CD14-positive monocyte (primary cell): ENCODE results near the gene SOCS1. TPM values are rescaled to one million over a fixed set of nuclear protein-coding genes. Genes with fewer than 3 reads are reported as not detected.

Experiments
- DNase-seq, 3 donors: peaks; one replicate each; pipeline ENCODE4 v3.0.0-alpha.2; 2011 to 2022
- H2AFZ ChIP-seq: 2 replicates; pipeline ENCODE4 v1.6.0; 2012; ENCODE audit warnings: mild to moderate bottlenecking, low read depth, low read length, inconsistent platforms; ENCODE audit not compliant: insufficient read depth, poor library complexity, severe bottlenecking
- H3K27ac ChIP-seq, 2 donors: 1 replicate in 1 of 2; 2 replicates in 1 of 2; pipeline ENCODE4 v1.5.1; 2012 to 2013; ENCODE audit warnings: low read length in 2 of 2, control low read depth in 1 of 2, inconsistent platforms in 1 of 2, low read depth in 1 of 2, mild to moderate bottlenecking in 1 of 2
- H3K27me3 ChIP-seq, 2 donors: one replicate each; pipeline versions ENCODE4 v1.6.0 to v1.6.1; 2011 to 2013; ENCODE audit warnings: low read length in 2 of 2; ENCODE audit not compliant: control insufficient read depth in 2 of 2, insufficient read depth in 2 of 2
- H3K36me3 ChIP-seq, 2 donors: replicated peaks in 1 of 2; 1 replicate in 1 of 2; 2 replicates in 1 of 2; pipeline versions ENCODE4 v1.5.1 to v1.6.1; 2012 to 2013; ENCODE audit warnings: low read length in 2 of 2, control low read depth in 1 of 2, inconsistent platforms in 1 of 2, mild to moderate bottlenecking in 1 of 2; ENCODE audit not compliant: insufficient read depth in 2 of 2, control insufficient read depth in 1 of 2
- H3K4me1 ChIP-seq, 2 donors: 1 replicate in 1 of 2; 2 replicates in 1 of 2; pipeline versions ENCODE4 v1.5.1 to v1.6.1; 2012 to 2013; ENCODE audit warnings: low read length in 2 of 2, control low read depth in 1 of 2, inconsistent platforms in 1 of 2, mild to moderate bottlenecking in 1 of 2, moderate library complexity in 1 of 2; ENCODE audit not compliant: insufficient read depth in 2 of 2, control insufficient read depth in 1 of 2
- H3K4me2 ChIP-seq: replicated peaks from 2 replicates; pipeline ENCODE3; 2012; ENCODE audit warnings: low read length, moderate library complexity, mild to moderate bottlenecking; ENCODE audit not compliant: poor library complexity, severe bottlenecking; ENCODE audit errors: extremely low read depth
- H3K4me3 ChIP-seq, 3 experiments: fragments of 200-600 bp in 1 of 3; sonication (generic) in 1 of 3; replicated peaks in 1 of 3; 1 replicate in 2 of 3; 2 replicates in 1 of 3; pipeline ENCODE4 v1.5.1; 2011 to 2013; ENCODE audit warnings: low read length in 3 of 3, mild to moderate bottlenecking in 3 of 3, control low read depth in 2 of 3, low read depth in 2 of 3, inconsistent platforms in 1 of 3, moderate library complexity in 1 of 3
- H3K79me2 ChIP-seq: 2 replicates; pipeline ENCODE4 v1.6.0; 2012; ENCODE audit warnings: mild to moderate bottlenecking, control low read depth, inconsistent platforms, low read length, moderate library complexity; ENCODE audit not compliant: insufficient read depth
- H3K9ac ChIP-seq: 2 replicates; pipeline ENCODE4 v1.6.0; 2017; ENCODE audit warnings: low read length, mild to moderate bottlenecking; ENCODE audit not compliant: insufficient read depth, poor library complexity, severe bottlenecking
- H3K9me3 ChIP-seq, 2 donors: replicated peaks in 1 of 2; 1 replicate in 1 of 2; 2 replicates in 1 of 2; pipeline versions ENCODE4 v1.5.1 to v1.6.1; 2012 to 2013; ENCODE audit warnings: low read length in 2 of 2, control low read depth in 1 of 2; ENCODE audit not compliant: control insufficient read depth in 1 of 2, insufficient read depth in 1 of 2
- H4K20me1 ChIP-seq: 2 replicates; pipeline ENCODE4 v1.6.0; 2012; ENCODE audit warnings: mild to moderate bottlenecking, low read length, control low read depth, moderate library complexity; ENCODE audit not compliant: insufficient read depth
- H3K27ac Mint-ChIP-seq, 7 donors: one replicate each; pipeline ENCODE4 v1.8.0; 2020; ENCODE audit warnings: mild to moderate bottlenecking in 7 of 7, mixed read lengths in 7 of 7, moderate library complexity in 6 of 7, inconsistent platforms in 2 of 7
- H3K27me3 Mint-ChIP-seq, 3 donors: one replicate each; pipeline ENCODE4 v1.8.0; 2021 to 2022; ENCODE audit warnings: low read depth in 3 of 3, mild to moderate bottlenecking in 3 of 3, mixed read lengths in 3 of 3, moderate library complexity in 3 of 3, inconsistent platforms in 1 of 3
- H3K36me3 Mint-ChIP-seq, 2 donors: one replicate each; pipeline ENCODE4 v1.8.0; 2020; ENCODE audit warnings: mixed read lengths in 2 of 2, inconsistent platforms in 1 of 2, mild to moderate bottlenecking in 1 of 2
- H3K4me1 Mint-ChIP-seq: one replicate; pipeline ENCODE4 v1.8.0; 2020; ENCODE audit warnings: mild to moderate bottlenecking, mixed read lengths
- H3K4me3 Mint-ChIP-seq, 2 donors: one replicate each; pipeline ENCODE4 v1.8.0; 2020; ENCODE audit warnings: mild to moderate bottlenecking in 2 of 2, mixed read lengths in 2 of 2, moderate library complexity in 1 of 2
- H3K9me3 Mint-ChIP-seq, 7 donors: one replicate each; pipeline ENCODE4 v1.8.0; 2020 to 2022; ENCODE audit warnings: mixed read lengths in 7 of 7, mild to moderate bottlenecking in 6 of 7, moderate library complexity in 6 of 7, inconsistent platforms in 2 of 7
- CTCF ChIP-seq: fragments of 200-600 bp; IDR thresholded peaks from one replicate; pipeline ENCODE4 v1.8.0; 2022; ENCODE audit warnings: antibody characterized with exemption, mild to moderate bottlenecking
- WGBS: methylation state at CpG from one replicate; pipeline ENCODE4 v1.1.5; 2013; ENCODE audit warnings: missing lambda C conversion rate; ENCODE audit not compliant: insufficient coverage; 5-methylcytosine and 5-hydroxymethylcytosine counted together
- intact Hi-C, 2 donors: fragments of 100-400 bp; cut with micrococcal nuclease; formaldehyde crosslinking; loops; one replicate each; pipeline versions ENCODE4 v1.15.0 to v1.15.1; 2023
- polyA plus RNA-seq, 3 donors: library from polyadenylated mRNA; depleted of rRNA in 1 of 3; unstranded in 2 of 3; stranded (reverse) in 1 of 3; fragments of 300-500 nt in 2 of 3; fragments of >200 nt in 1 of 3; fragmentation: Illumina TruSeq in 2 of 3; gene quantifications; 1 replicate in 2 of 3; 2 replicates in 1 of 3; pipeline ENCODE4 v1.2.3, GENCODE V29; 2012 to 2021

Gene SOCS1
- polyA plus RNA-seq, 3 donors: 0.13 to 2.3 (median 0.35) TPM

- no peaks in the 10 kb centered on the region for H3K36me3 ChIP-seq
- no peaks in the 10 kb centered on the region for H3K79me2 ChIP-seq
- no peaks in the 10 kb centered on the region for H3K9me3 ChIP-seq
- H3K9ac ChIP-seq: no peak overlapping the region
- peaks cover 0 to 6% of the 10 kb centered on the region in 2 donors for H3K27me3 ChIP-seq
- TF ChIP-seq CTCF: no peak
- intact Hi-C loops: loop anchor here in 1 of 2 donors (5.0 kb wide), 1 partner anchor 34 kb away; no protein-coding TSS in a partner anchor
- peaks cover 20% of the 10 kb centered on the region for H3K4me1 Mint-ChIP-seq
- H3K4me1 ChIP-seq: peaks cover 12 to 15% of the 10 kb centered on the region in 2 donors
- no peak for DNase-seq
- 80% methylated on average over 1 of the region's 5 CpGs for WGBS
- peak overlapping the region; percentile 69 for H3K4me2 ChIP-seq
- peak overlapping the region in 1 of 2 donors; percentile 85 for H3K4me3 Mint-ChIP-seq
- H3K27ac ChIP-seq: no peak overlapping the region
- H4K20me1 ChIP-seq: no peaks in the 10 kb centered on the region
- no peaks in the 10 kb centered on the region for H3K36me3 Mint-ChIP-seq
- H3K27ac Mint-ChIP-seq: peak overlapping the region in 1 of 7 donors; percentile 6
- H3K4me3 ChIP-seq: peak overlapping the region in 1 of 3 experiments; percentile 57
- no peaks in the 10 kb centered on the region for H3K9me3 Mint-ChIP-seq
- H3K27me3 Mint-ChIP-seq: peaks cover 17 to 36% (median 34%) of the 10 kb centered on the region in 3 donors
- H2AFZ ChIP-seq: peak overlapping the region; percentile 63
These were observed 42.3 kb upstream of the SOCS1 start for GRCh38 chr16:11298143-11298900.

- no peaks in the 10 kb centered on the region for H3K36me3 Mint-ChIP-seq
- Histone ChIP-seq H3K27me3 (peaks cover 0 to 6% of the 10 kb centered on the region in 2 donors), H3K4me2 (peak overlapping the region; percentile 69), H3K4me1 (peaks cover 12 to 15% of the 10 kb centered on the region in 2 donors), H3K36me3 (no peaks in the 10 kb centered on the region), H3K9me3 (no peaks in the 10 kb centered on the region), H3K27ac (no peak overlapping the region), H3K9ac (peak overlapping the region; percentile 40), H3K4me3 (peak overlapping the region in 1 of 3 experiments; percentile 57), H3K79me2 (no peaks in the 10 kb centered on the region), H2AFZ (peak overlapping the region; percentile 63), H4K20me1 (no peaks in the 10 kb centered on the region)
- H3K27me3 Mint-ChIP-seq: peaks cover 22 to 39% (median 38%) of the 10 kb centered on the region in 3 donors
- DNase-seq: peak; percentile 42 to 50 (median 46)
- no peak for TF ChIP-seq CTCF
- intact Hi-C loops: loop anchor here in 1 of 2 donors (5.0 kb wide), 1 partner anchor 35 kb away; no protein-coding TSS in a partner anchor
- H3K4me1 Mint-ChIP-seq: peaks cover 20% of the 10 kb centered on the region
- H3K9me3 Mint-ChIP-seq: peaks cover 0 to 2% (median 0%) of the 10 kb centered on the region in 7 donors
- WGBS: 2% methylated on average over 15 of the region's 19 CpGs
- H3K4me3 Mint-ChIP-seq: peak overlapping the region; percentile 66 to 85
- peak overlapping the region in 1 of 7 donors; percentile 57 for H3K27ac Mint-ChIP-seq
These were observed 41.6 kb upstream of the SOCS1 start for GRCh38 chr16:11297492-11298142.
